Spleen (tissue), 7 donors: ENCODE data around the gene TUBB1.

Source experiments
- POLR2A ChIP-seq, 3 donors: fragments of 450-650 bp; IDR thresholded peaks; one replicate each; pipeline ENCODE4 v1.5.1; 2017; ENCODE audit warnings: antibody characterized with exemption in 3 of 3, mild to moderate bottlenecking in 1 of 3
- POLR2AphosphoS5 ChIP-seq, 3 donors: sonication (generic); formaldehyde crosslinking; IDR thresholded peaks; one replicate each; pipeline ENCODE4 v1.5.1; 2017; ENCODE audit warnings: antibody characterized with exemption in 3 of 3
- TF ChIP-seq, protein P1 (sequence below), 11 experiments: fragments of 200-600 bp in 7 of 11; fragments of 450-650 bp in 4 of 11; sonication (generic) in 4 of 11; IDR thresholded peaks in 8 of 11; conservative IDR thresholded peaks in 3 of 11; 1 replicate in 7 of 11; 2 replicates in 4 of 11; pipeline versions ENCODE4 v1.4.0 to v1.8.0; 2016 to 2021; ENCODE audit warnings: antibody characterized with exemption in 11 of 11, inconsistent platforms in 4 of 11, mild to moderate bottlenecking in 1 of 11
- donor health status: DM: no; HTN: no; CAD: no; lungs with moderate emphysema.
- donor health status: DM: no; HTN: no; CAD: no.
- donor health status: DM: no; HTN: no; CAD: no.

GRCh38 chr20:59032713-59033059, 13.5 kb downstream of the TUBB1 start:
- no peak for TF ChIP-seq POLR2AphosphoS5 (IDR thresholded peaks at IDR 0.05)
- TF ChIP-seq POLR2A (IDR thresholded peaks at IDR 0.05) = no peak
- TF ChIP-seq, protein P1, sequence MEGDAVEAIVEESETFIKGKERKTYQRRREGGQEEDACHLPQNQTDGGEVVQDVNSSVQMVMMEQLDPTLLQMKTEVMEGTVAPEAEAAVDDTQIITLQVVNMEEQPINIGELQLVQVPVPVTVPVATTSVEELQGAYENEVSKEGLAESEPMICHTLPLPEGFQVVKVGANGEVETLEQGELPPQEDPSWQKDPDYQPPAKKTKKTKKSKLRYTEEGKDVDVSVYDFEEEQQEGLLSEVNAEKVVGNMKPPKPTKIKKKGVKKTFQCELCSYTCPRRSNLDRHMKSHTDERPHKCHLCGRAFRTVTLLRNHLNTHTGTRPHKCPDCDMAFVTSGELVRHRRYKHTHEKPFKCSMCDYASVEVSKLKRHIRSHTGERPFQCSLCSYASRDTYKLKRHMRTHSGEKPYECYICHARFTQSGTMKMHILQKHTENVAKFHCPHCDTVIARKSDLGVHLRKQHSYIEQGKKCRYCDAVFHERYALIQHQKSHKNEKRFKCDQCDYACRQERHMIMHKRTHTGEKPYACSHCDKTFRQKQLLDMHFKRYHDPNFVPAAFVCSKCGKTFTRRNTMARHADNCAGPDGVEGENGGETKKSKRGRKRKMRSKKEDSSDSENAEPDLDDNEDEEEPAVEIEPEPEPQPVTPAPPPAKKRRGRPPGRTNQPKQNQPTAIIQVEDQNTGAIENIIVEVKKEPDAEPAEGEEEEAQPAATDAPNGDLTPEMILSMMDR (IDR thresholded peaks at IDR 0.05 in 8 of 11, conservative IDR thresholded peaks at IDR 0.05 in 3 of 11) = peak in 4 of 11 experiments; percentile 10 to 21 (median 13)
